HFFc6 (cell line): ENCODE results near the gene BAZ2B. TPM values are rescaled to one million over a fixed set of nuclear protein-coding genes. Genes with fewer than 3 reads are reported as not detected.

Experiments
- DNase-seq: peaks from one replicate; pipeline ENCODE4 v3.0.0-alpha.2; 2018
- H3K27ac Mint-ChIP-seq: 2 replicates; pipeline ENCODE4 v1.8.0; 2020; ENCODE audit warnings: mild to moderate bottlenecking, mixed read lengths
- H3K27me3 Mint-ChIP-seq: 2 replicates; pipeline ENCODE4 v1.8.0; 2021; ENCODE audit warnings: mild to moderate bottlenecking, moderate library complexity, mixed read lengths; ENCODE audit not compliant: insufficient read depth
- H3K36me3 Mint-ChIP-seq: 2 replicates; pipeline ENCODE4 v1.8.0; 2021; ENCODE audit warnings: low read depth, mixed read lengths
- H3K4me1 Mint-ChIP-seq: 2 replicates; pipeline ENCODE4 v1.8.0; 2020; ENCODE audit warnings: low read depth, mixed read lengths
- H3K4me3 Mint-ChIP-seq: 2 replicates; pipeline ENCODE4 v1.8.0; 2020; ENCODE audit warnings: mild to moderate bottlenecking, moderate library complexity, mixed read lengths
- H3K9me3 Mint-ChIP-seq: 2 replicates; pipeline ENCODE4 v1.8.0; 2020; ENCODE audit warnings: mild to moderate bottlenecking, mixed read lengths
- CTCF ChIP-seq: fragments of 200-600 bp; sonication (generic); IDR thresholded peaks from 2 replicates; pipeline ENCODE4 v1.5.0; 2021; ENCODE audit warnings: antibody characterized with exemption, mild to moderate bottlenecking
- total RNA-seq, 6 experiments: library from RNA; stranded (reverse); fragmentation: NEBNext Ultra II Directional; extraction: Animal tissue kit (Norgen Biotek cat#: 25700); gene quantifications; 2 replicates in 1 of 6; 3 replicates in 5 of 6; pipeline ENCODE4 v1.2.3, GENCODE V29; 2021

Gene BAZ2B
- total RNA-seq, 6 experiments from 2014 or later = 18.6 to 23.7 (median 19.2) TPM

GRCh38 chr2:159555651-159556392 lies 60.5 kb downstream of the BAZ2B start:
- TF ChIP-seq CTCF = no peak
- Mint-ChIP-seq H3K36me3 (no peaks in the 10 kb centered on the region), H3K4me3 (no peak overlapping the region), H3K27me3 (peaks cover 1% of the 10 kb centered on the region; the same call in 1 of the 2 replicates), H3K9me3 (no peaks in the 10 kb centered on the region), H3K4me1 (peaks cover 13% of the 10 kb centered on the region), H3K27ac (no peak overlapping the region)
- no peak for DNase-seq

- H3K27ac Mint-ChIP-seq = peak overlapping the region; percentile 7; the same call in 1 of the 2 replicates
- no peak overlapping the region for H3K4me3 Mint-ChIP-seq
- no peak for TF ChIP-seq CTCF
- H3K4me1 Mint-ChIP-seq = peaks cover 27% of the 10 kb centered on the region
- H3K36me3 Mint-ChIP-seq = peaks cover 5% of the 10 kb centered on the region
- H3K27me3 Mint-ChIP-seq = peaks cover 1% of the 10 kb centered on the region; the same call in 1 of the 2 replicates
- H3K9me3 Mint-ChIP-seq = no peaks in the 10 kb centered on the region
- DNase-seq = no peak
Observed at GRCh38 chr2:159553727-159554126, 62.6 kb downstream of the BAZ2B start.

GRCh38 chr2:159551806-159552205 lies 64.5 kb downstream of the BAZ2B start:
- Mint-ChIP-seq H3K27ac (no peak overlapping the region), H3K4me1 (peaks cover 36% of the 10 kb centered on the region), H3K9me3 (no peaks in the 10 kb centered on the region), H3K36me3 (peaks cover 5% of the 10 kb centered on the region), H3K4me3 (no peak overlapping the region), H3K27me3 (no peaks in the 10 kb centered on the region)
- TF ChIP-seq CTCF = no peak
- DNase-seq = no peak

GRCh38 chr2:159550231-159550630 lies 66.1 kb downstream of the BAZ2B start:
- H3K36me3 Mint-ChIP-seq = peaks cover 5% of the 10 kb centered on the region
- H3K9me3 Mint-ChIP-seq = no peaks in the 10 kb centered on the region
- 0 out of 2 replicates have a peak overlapping the region, but pooled peaks have one; percentile 17 for H3K27ac Mint-ChIP-seq
- no peak for DNase-seq
- TF ChIP-seq CTCF = no peak
- H3K4me3 Mint-ChIP-seq = no peak overlapping the region
- peaks cover 39% of the 10 kb centered on the region for H3K4me1 Mint-ChIP-seq
- H3K27me3 Mint-ChIP-seq = no peaks in the 10 kb centered on the region

GRCh38 chr2:159549234-159549633 lies 67.1 kb downstream of the BAZ2B start:
- H3K9me3 Mint-ChIP-seq = no peaks in the 10 kb centered on the region
- DNase-seq = peak; percentile 1
- peak overlapping the region; percentile 37 for H3K27ac Mint-ChIP-seq
- peaks cover 5% of the 10 kb centered on the region for H3K36me3 Mint-ChIP-seq
- no peak overlapping the region for H3K4me3 Mint-ChIP-seq
- peaks cover 39% of the 10 kb centered on the region for H3K4me1 Mint-ChIP-seq
- no peak for TF ChIP-seq CTCF
- H3K27me3 Mint-ChIP-seq = no peaks in the 10 kb centered on the region
